NB4 (cell line): ENCODE data around the gene SCFD2.

Experiments
- CTCF ChIP-seq: IDR thresholded peaks from one replicate; pipeline ENCODE4 v1.5.1; 2012; ENCODE audit warnings: low read depth, low read length
- MAX ChIP-seq: IDR thresholded peaks from 2 replicates; pipeline ENCODE4 v1.6.1; 2011; ENCODE audit warnings: low read depth, low read length
- MYC ChIP-seq: IDR thresholded peaks from 2 replicates; pipeline ENCODE4 v1.6.1; 2011; ENCODE audit warnings: low read depth, low read length
- POLR2A ChIP-seq: IDR thresholded peaks from 2 replicates; pipeline ENCODE4 v1.6.1; 2011; ENCODE audit warnings: mild to moderate bottlenecking; ENCODE audit not compliant: insufficient read length; ENCODE audit errors: extremely low read depth

GRCh38 chr4:52949336-52949735, 416.5 kb downstream of the SCFD2 start:
- no peak for TF ChIP-seq POLR2A
- TF ChIP-seq CTCF, result no peak
- TF ChIP-seq MAX, result no peak
- no peak for TF ChIP-seq MYC
